Measurements from ENCODE around the gene DLG2. TPM values are rescaled to one million over a fixed set of nuclear protein-coding genes. Genes with fewer than 3 reads are reported as not detected.

DLG2 gene
- total and polyA plus RNA-seq, 2 of the 8 experiments (the other 6 are each of a cell fraction or from before 2014, with no cell fraction given), result 1.7 to 14.3 TPM

GRCh38 chr11:83502041-83502440 is 2125.1 kb downstream of the DLG2 start:
- no peak overlapping the region for H2BK120ac ChIP-seq (replicated peaks; ENCODE audit: low read depth, low read length)
- FAIRE-seq, result no peak
- no peaks in the 10 kb centered on the region for H4K20me1 ChIP-seq (replicated peaks in 1 of 2; ENCODE audit: control insufficient read depth in 1 of 2, insufficient read depth in 2 of 2, low read length in 2 of 2)
- WGBS, 2 experiments (ENCODE audit: extremely low coverage in 1 of 2, insufficient coverage in 1 of 2, insufficient read length in 1 of 2, insufficient replicate concordance in 2 of 2, low coverage in 1 of 2, low lambda C conversion rate in 2 of 2, missing lambda C conversion rate in 1 of 2), result 98% methylated on average over 3 of the region's 3 CpGs; no CpG with 5 or more reads in 1 of the 2 experiments
- no peak overlapping the region for H3K9ac ChIP-seq (replicated peaks in 1 of 4; ENCODE audit: extremely low read depth in 1 of 4, low read depth in 3 of 4, low read length in 3 of 4)
- H3K27ac ChIP-seq (ENCODE audit: low read depth, low read length), result no peak overlapping the region
- no peak overlapping the region for H3K56ac ChIP-seq (replicated peaks; ENCODE audit: insufficient read length, low read depth, low read length)
- H3K4ac ChIP-seq (replicated peaks; ENCODE audit: insufficient read length, low read depth, low read length), result no peak overlapping the region
- H2BK5ac ChIP-seq (ENCODE audit: low read depth, low read length), result no peak overlapping the region
- H3K23ac ChIP-seq (ENCODE audit: insufficient read length), result no peak overlapping the region
- no peak overlapping the region for H4K91ac ChIP-seq (replicated peaks; ENCODE audit: insufficient read length, low read length)
- H3K79me2 ChIP-seq (ENCODE audit: control insufficient read depth in 1 of 2, insufficient read depth in 2 of 2, low read length in 2 of 2), result no peaks in the 10 kb centered on the region
- H3K36me3 ChIP-seq (ENCODE audit: control insufficient read depth in 2 of 4, insufficient read depth in 4 of 4, low read length in 3 of 4), result no peaks in the 10 kb centered on the region
- no peak for DNase-seq (ENCODE audit: low read depth in 1 of 2, low spot score in 2 of 2)
- no peaks in the 10 kb centered on the region for H3K9me3 ChIP-seq (ENCODE audit: insufficient read depth in 2 of 2, low read depth in 1 of 2, low read length in 1 of 2)
- H4K8ac ChIP-seq (ENCODE audit: extremely low read depth, insufficient read depth, low read length), result no peak overlapping the region
- H3K27me3 ChIP-seq (replicated peaks in 1 of 4; ENCODE audit: control insufficient read depth in 3 of 4, extremely low read depth in 1 of 4, insufficient read depth in 3 of 4, low read length in 3 of 4), result no peaks in the 10 kb centered on the region
- H3K23me2 ChIP-seq (ENCODE audit: low read depth, low read length), result no peaks in the 10 kb centered on the region
- no peak overlapping the region for H3K14ac ChIP-seq (ENCODE audit: insufficient read length)
- H2BK20ac ChIP-seq (ENCODE audit: low read length), result no peak overlapping the region
- no peak overlapping the region for H3K18ac ChIP-seq (ENCODE audit: extremely low read depth, low read length)
- H2AFZ ChIP-seq (ENCODE audit: low read length), result no peak overlapping the region
- no peak overlapping the region for H2BK12ac ChIP-seq (ENCODE audit: low read depth, low read length)
- H3K4me2 ChIP-seq (ENCODE audit: insufficient read depth in 1 of 2, low read depth in 2 of 2, low read length in 2 of 2), result no peak overlapping the region
- ChIA-PET CTCF (ENCODE audit: partially characterized antibody) (interaction anchor here (0.9 to 2.5 kb wide), 4 partner anchors 18 to 314 kb away, joined by 4 to 6 read pairs (median 5); no protein-coding TSS in a partner anchor), POLR2A (ENCODE audit: partially characterized antibody) (no interaction called here)
- no peak overlapping the region for H2BK15ac ChIP-seq (ENCODE audit: low read length)
- no peaks in the 10 kb centered on the region for H3K4me1 ChIP-seq (replicated peaks in 1 of 4; ENCODE audit: control insufficient read depth in 3 of 4, insufficient read depth in 4 of 4, low read length in 3 of 4)
- no peak overlapping the region for H2AK5ac ChIP-seq (ENCODE audit: low read depth, low read length)
- H4K5ac ChIP-seq (ENCODE audit: insufficient read length, low read depth, low read length), result no peak overlapping the region
- TF ChIP-seq KDM5A (IDR thresholded peaks at IDR 0.05; ENCODE audit: low read length), result no peak
- TF ChIP-seq EGR1 (IDR thresholded peaks at IDR 0.05; ENCODE audit: borderline replicate concordance, low read depth, low read length), result no peak
- H3K79me1 ChIP-seq (ENCODE audit: low read depth, low read length), result no peaks in the 10 kb centered on the region
- H3K4me3 ChIP-seq (ENCODE audit: extremely low read depth in 1 of 4, insufficient read depth in 2 of 4, low read depth in 3 of 4, low read length in 4 of 4), result no peak overlapping the region
